GM12878 (cell line): Measurements from ENCODE around the gene TRIM8. TPM values are rescaled to one million over a fixed set of nuclear protein-coding genes. Genes with fewer than 3 reads are reported as not detected.

Experiments used
- ATAC-seq: fragments of 200-7000 bp; cut with Tn5 transposase; 3 replicates; pipeline ENCODE4 v1.9.1; 2020; ENCODE audit warnings: mild to moderate bottlenecking, moderate library complexity
- BruUV-seq: library from RNA; stranded (reverse); fragments of 400-500 nt; replicated peaks from 2 replicates; lab custom pipeline; 2021; lab: Mats Ljungman, UMichigan
- CTCF ChIA-PET: fragments of 300-600 bp; sonication (Branson Sonifier 250); formaldehyde crosslinking; extraction: SDS; loops from one replicate; lab custom pipeline; 2021; ENCODE audit warnings: inconsistent platforms; lab: Yijun Ruan, JAX
- POLR2A ChIA-PET: fragments of 350-600 bp; formaldehyde crosslinking; extraction: SDS; loops from one replicate; lab custom pipeline; 2021; ENCODE audit warnings: inconsistent platforms; lab: Charles Lee
- RAD21 ChIA-PET: fragments of 300-600 bp; sonication (Branson Sonifier 250); formaldehyde crosslinking; loops from one replicate; lab custom pipeline; 2023; ENCODE audit warnings: antibody characterized with exemption; ENCODE audit not compliant: unreplicated experiment; lab: Charles Lee
- SMC1A ChIA-PET: fragments of 300-600 bp; sonication (Branson Sonifier 250); formaldehyde crosslinking; loops from one replicate; lab custom pipeline; 2023; ENCODE audit not compliant: unreplicated experiment, uncharacterized antibody; lab: Charles Lee
- DNase-seq: peaks from one replicate; pipeline ENCODE4 v3.0.0-alpha.2; 2011; ENCODE audit warnings: low read depth, low spot score
- FAIRE-seq: peaks from 3 replicates; lab custom pipeline; 2011; peaks lifted over from hg19 to GRCh38; lab: Jason Lieb, UNC
- H2AFZ ChIP-seq: 2 replicates; pipeline ENCODE4 v1.6.0; 2011; ENCODE audit warnings: low read depth, low read length, control low read depth; ENCODE audit not compliant: control insufficient read depth
- H3K27ac ChIP-seq: 2 replicates; pipeline ENCODE4 v1.5.1; 2011; ENCODE audit warnings: control low read depth; ENCODE audit not compliant: control insufficient read depth, insufficient read depth
- H3K27me3 ChIP-seq, 2 experiments: replicated peaks in 1 of 2; 2 replicates each; pipeline versions ENCODE4 v1.6.0 to v1.6.1; 2011; ENCODE audit warnings: low read length in 1 of 2; ENCODE audit not compliant: control insufficient read depth in 2 of 2, insufficient read depth in 2 of 2
- H3K36me3 ChIP-seq, 2 experiments: 2 replicates each; pipeline ENCODE4 v1.5.1; 2011; ENCODE audit warnings: low read length in 1 of 2; ENCODE audit not compliant: control insufficient read depth in 2 of 2, insufficient read depth in 2 of 2
- H3K4me1 ChIP-seq: 2 replicates; pipeline ENCODE4 v1.6.1; 2011; ENCODE audit warnings: mild to moderate bottlenecking, low read length, moderate library complexity, mixed read lengths; ENCODE audit not compliant: control insufficient read depth, insufficient read depth
- H3K4me2 ChIP-seq: 2 replicates; pipeline ENCODE4 v1.6.0; 2011; ENCODE audit warnings: control low read depth; ENCODE audit not compliant: control insufficient read depth, insufficient read depth
- H3K4me3 ChIP-seq: fragments of 200-600 bp; sonication (generic); 2 replicates; pipeline ENCODE4 v1.5.1; 2016
- H3K79me2 ChIP-seq: 2 replicates; pipeline ENCODE4 v1.6.0; 2011; ENCODE audit warnings: low read length; ENCODE audit not compliant: control insufficient read depth, insufficient read depth
- H3K9ac ChIP-seq: 2 replicates; pipeline ENCODE4 v1.8.0; 2011; ENCODE audit warnings: low read length, control low read depth, mixed read lengths; ENCODE audit not compliant: control insufficient read depth, insufficient read depth
- H3K9me3 ChIP-seq: replicated peaks from 3 replicates; pipeline ENCODE4 v1.5.1; 2011; ENCODE audit warnings: mild to moderate bottlenecking, low read length; ENCODE audit not compliant: control insufficient read depth, insufficient read depth
- H4K20me1 ChIP-seq: 2 replicates; pipeline ENCODE4 v1.6.0; 2011; ENCODE audit not compliant: control insufficient read depth, insufficient read depth
- BHLHE40 ChIP-seq, 2 experiments: fragments of 450-650 bp in 1 of 2; IDR thresholded peaks; 2 replicates each; pipeline ENCODE4 v1.6.1; 2011 to 2017; ENCODE audit warnings: low read depth in 2 of 2, borderline replicate concordance in 1 of 2, improper control_type of control experiment in 1 of 2, low read length in 1 of 2, mild to moderate bottlenecking in 1 of 2
- GABPA ChIP-seq: IDR thresholded peaks from 2 replicates; pipeline ENCODE4 v1.6.1; 2014; ENCODE audit warnings: antibody characterized with exemption, low read depth, mild to moderate bottlenecking, inconsistent platforms
- MEF2B ChIP-seq: fragments of 450-650 bp; IDR thresholded peaks from 2 replicates; pipeline ENCODE4 v1.6.1; 2018; ENCODE audit warnings: mild to moderate bottlenecking, moderate library complexity; ENCODE audit not compliant: partially characterized antibody, poor library complexity, severe bottlenecking
- POU2F2 ChIP-seq: IDR thresholded peaks from 3 replicates; pipeline ENCODE4 v1.6.1; 2011; ENCODE audit warnings: low read depth, mild to moderate bottlenecking, low read length, borderline replicate concordance
- SP1 ChIP-seq: IDR thresholded peaks from one replicate; pipeline ENCODE4 v1.6.1; 2011; ENCODE audit warnings: low read depth, low read length
- ZNF207 ChIP-seq: fragments of 450-650 bp; IDR thresholded peaks from 2 replicates; pipeline ENCODE4 v1.6.1; 2014; ENCODE audit warnings: antibody characterized with exemption, mild to moderate bottlenecking, borderline replicate concordance
- WGBS: methylation state at CpG from one replicate; pipeline ENCODE4 v1.1.6; 2016; ENCODE audit warnings: low lambda C conversion rate; ENCODE audit not compliant: insufficient replicate concordance, insufficient coverage; ENCODE audit errors: missing lambda C conversion rate; 5-methylcytosine and 5-hydroxymethylcytosine counted together
- in situ Hi-C: fragments of 300-500 bp; cut with MboI; formaldehyde crosslinking; loops from 9 replicates; pipeline ENCODE4 v1.14.3; 2018; ENCODE audit warnings: mixed read lengths
- intact Hi-C: fragments of 100-400 bp; cut with micrococcal nuclease; formaldehyde crosslinking; loops from one replicate; pipeline ENCODE4 v1.14.2; 2022; ENCODE audit not compliant: unreplicated experiment
- polyA plus RNA-seq, 11 experiments: library from polyadenylated mRNA; depleted of rRNA in 4 of 11; unstranded in 6 of 11; stranded (reverse) in 5 of 11; fragments of >200 nt; fragmentation: Nextera tagmentation in 4 of 11; fragmentation: Illumina TruSeq in 1 of 11; extraction: Ambion mirVana in 4 of 11; extraction: Trizol in 1 of 11; gene quantifications; 1 replicate in 1 of 11; 2 replicates in 10 of 11; pipeline versions ENCODE4 v1.2.1 to v1.2.3, GENCODE V29; 2011 to 2016; ENCODE audit warnings: inconsistent platforms in 2 of 11, missing spikeins in 2 of 11, low read depth in 1 of 11
- total RNA-seq, 4 experiments: library from RNA; depleted of rRNA in 3 of 4; stranded (reverse); fragments of >200 nt in 3 of 4; fragmentation: Illumina TruSeq in 1 of 4; extraction: Trizol in 1 of 4; gene quantifications; 2 replicates each; pipeline versions ENCODE4 v1.2.1 to v1.2.3, GENCODE V29; 2013 to 2021
- TF ChIP-seq, protein P1 (sequence below): fragments of 450-650 bp; conservative IDR thresholded peaks from 2 replicates; pipeline ENCODE4 v1.6.1; 2017; ENCODE audit warnings: mild to moderate bottlenecking, moderate library complexity
- TF ChIP-seq, protein P2 (sequence below): fragments of 450-650 bp; IDR thresholded peaks from 2 replicates; pipeline ENCODE4 v1.6.1; 2017; ENCODE audit warnings: borderline replicate concordance
- TF ChIP-seq, protein P3 (sequence below): fragments of 150-350 bp; IDR thresholded peaks from 2 replicates; pipeline ENCODE4 v1.6.1; 2014; ENCODE audit warnings: mild to moderate bottlenecking, low read depth, low read length

Gene TRIM8
- total and polyA plus RNA-seq, 10 of the 15 experiments (the other 5 are each of a cell fraction or from before 2014, with no cell fraction given), result 7.9 to 53.2 (median 24.6) TPM

DNA sequence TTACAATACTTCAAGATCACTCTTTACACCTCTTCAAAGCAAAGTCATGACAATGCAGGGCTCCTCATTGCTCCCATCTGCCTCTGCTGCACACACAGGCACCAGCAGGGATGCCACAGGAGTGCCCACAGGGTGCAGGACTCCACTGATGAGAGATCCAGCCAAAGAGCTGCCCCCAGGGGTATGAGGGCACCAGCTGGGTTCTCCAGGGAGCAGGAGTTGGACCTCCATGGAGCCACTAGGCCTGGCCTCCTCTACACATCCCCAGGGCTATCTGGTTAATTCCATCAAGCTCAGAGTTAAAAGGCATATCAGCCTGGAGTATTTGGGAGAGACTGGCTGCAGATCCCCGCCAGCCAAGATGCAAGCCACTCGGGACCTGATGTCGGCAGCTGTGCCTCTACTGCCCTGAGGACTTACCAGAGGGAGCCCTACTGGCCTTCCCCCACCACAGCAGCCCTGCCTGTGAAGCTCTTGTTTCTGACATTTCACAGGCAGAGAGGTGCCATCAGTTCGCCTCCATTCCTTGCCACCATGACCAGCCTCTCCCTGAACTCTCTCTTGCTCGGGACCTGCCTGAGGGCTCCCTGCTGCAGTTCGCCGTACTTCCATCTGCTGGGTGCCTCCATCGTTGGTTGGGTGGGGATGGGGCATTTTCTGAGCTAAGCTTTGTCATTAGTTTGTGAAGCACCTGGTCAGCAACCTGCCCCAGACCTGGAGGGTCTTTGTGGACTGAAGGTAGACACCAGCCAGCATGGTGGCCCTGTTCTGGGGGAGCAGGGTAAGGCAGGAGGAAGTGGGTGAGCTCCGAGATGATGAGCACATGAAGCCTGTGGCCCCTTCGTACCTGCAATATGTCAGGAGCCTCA, 12.5 kb upstream of the TRIM8 start:
- H4K20me1 ChIP-seq, result no peaks in the 10 kb centered on the region
- RAD21 ChIA-PET, result interaction anchor here (0.7 to 1.1 kb wide), 5 partner anchors 13 to 48 kb away, joined by 3 read pairs; no protein-coding TSS in a partner anchor
- CTCF ChIA-PET, result interaction anchor here (0.8 to 1.2 kb wide), 6 partner anchors 15 to 128 kb away, joined by 3 to 5 read pairs (median 3); partner anchors contain the start of gene SUFU
- intact Hi-C loops, result no loop called here
- no peak overlapping the region for H3K9ac ChIP-seq
- POLR2A ChIA-PET, result interaction anchor here (0.5 to 1.2 kb wide), 3 partner anchors 10 to 15 kb away, joined by 3 to 5 read pairs (median 4); no protein-coding TSS in a partner anchor
- FAIRE-seq (no peak), DNase-seq (no peak), ATAC-seq (no peak)
- BruUV-seq, result no TSS peak
- in situ Hi-C loops, result no loop called here
- SMC1A ChIA-PET, result interaction anchor here (0.9 to 1.1 kb wide), 3 partner anchors 9 to 42 kb away, joined by 3 to 4 read pairs (median 3); no protein-coding TSS in a partner anchor
- WGBS, result 87% methylated on average over 10 of the region's 10 CpGs
- no peak overlapping the region for H3K27ac ChIP-seq
- no peak overlapping the region for H3K4me3 ChIP-seq
- no peaks in the 10 kb centered on the region; a peak in 1 of 4 replicates for H3K36me3 ChIP-seq
- no peaks in the 10 kb centered on the region for H3K27me3 ChIP-seq
- H2AFZ ChIP-seq, result no peak overlapping the region
- no peak overlapping the region for H3K4me2 ChIP-seq
- no peak for TF ChIP-seq MEF2B
- no peak for TF ChIP-seq ZNF207
- TF ChIP-seq GABPA, result no peak
- TF ChIP-seq, protein P1, sequence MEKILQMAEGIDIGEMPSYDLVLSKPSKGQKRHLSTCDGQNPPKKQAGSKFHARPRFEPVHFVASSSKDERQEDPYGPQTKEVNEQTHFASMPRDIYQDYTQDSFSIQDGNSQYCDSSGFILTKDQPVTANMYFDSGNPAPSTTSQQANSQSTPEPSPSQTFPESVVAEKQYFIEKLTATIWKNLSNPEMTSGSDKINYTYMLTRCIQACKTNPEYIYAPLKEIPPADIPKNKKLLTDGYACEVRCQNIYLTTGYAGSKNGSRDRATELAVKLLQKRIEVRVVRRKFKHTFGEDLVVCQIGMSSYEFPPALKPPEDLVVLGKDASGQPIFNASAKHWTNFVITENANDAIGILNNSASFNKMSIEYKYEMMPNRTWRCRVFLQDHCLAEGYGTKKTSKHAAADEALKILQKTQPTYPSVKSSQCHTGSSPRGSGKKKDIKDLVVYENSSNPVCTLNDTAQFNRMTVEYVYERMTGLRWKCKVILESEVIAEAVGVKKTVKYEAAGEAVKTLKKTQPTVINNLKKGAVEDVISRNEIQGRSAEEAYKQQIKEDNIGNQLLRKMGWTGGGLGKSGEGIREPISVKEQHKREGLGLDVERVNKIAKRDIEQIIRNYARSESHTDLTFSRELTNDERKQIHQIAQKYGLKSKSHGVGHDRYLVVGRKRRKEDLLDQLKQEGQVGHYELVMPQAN, result no peak
- TF ChIP-seq POU2F2, result no peak
- TF ChIP-seq, protein P2, sequence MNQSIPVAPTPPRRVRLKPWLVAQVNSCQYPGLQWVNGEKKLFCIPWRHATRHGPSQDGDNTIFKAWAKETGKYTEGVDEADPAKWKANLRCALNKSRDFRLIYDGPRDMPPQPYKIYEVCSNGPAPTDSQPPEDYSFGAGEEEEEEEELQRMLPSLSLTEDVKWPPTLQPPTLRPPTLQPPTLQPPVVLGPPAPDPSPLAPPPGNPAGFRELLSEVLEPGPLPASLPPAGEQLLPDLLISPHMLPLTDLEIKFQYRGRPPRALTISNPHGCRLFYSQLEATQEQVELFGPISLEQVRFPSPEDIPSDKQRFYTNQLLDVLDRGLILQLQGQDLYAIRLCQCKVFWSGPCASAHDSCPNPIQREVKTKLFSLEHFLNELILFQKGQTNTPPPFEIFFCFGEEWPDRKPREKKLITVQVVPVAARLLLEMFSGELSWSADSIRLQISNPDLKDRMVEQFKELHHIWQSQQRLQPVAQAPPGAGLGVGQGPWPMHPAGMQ, result no peak
- TF ChIP-seq, protein P3, sequence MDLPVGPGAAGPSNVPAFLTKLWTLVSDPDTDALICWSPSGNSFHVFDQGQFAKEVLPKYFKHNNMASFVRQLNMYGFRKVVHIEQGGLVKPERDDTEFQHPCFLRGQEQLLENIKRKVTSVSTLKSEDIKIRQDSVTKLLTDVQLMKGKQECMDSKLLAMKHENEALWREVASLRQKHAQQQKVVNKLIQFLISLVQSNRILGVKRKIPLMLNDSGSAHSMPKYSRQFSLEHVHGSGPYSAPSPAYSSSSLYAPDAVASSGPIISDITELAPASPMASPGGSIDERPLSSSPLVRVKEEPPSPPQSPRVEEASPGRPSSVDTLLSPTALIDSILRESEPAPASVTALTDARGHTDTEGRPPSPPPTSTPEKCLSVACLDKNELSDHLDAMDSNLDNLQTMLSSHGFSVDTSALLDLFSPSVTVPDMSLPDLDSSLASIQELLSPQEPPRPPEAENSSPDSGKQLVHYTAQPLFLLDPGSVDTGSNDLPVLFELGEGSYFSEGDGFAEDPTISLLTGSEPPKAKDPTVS, result no peak
- TF ChIP-seq SP1, result no peak
- no peak for TF ChIP-seq BHLHE40 (IDR thresholded peaks at IDR 0.05; ENCODE audit: borderline replicate concordance in 1 of 2, low read depth in 2 of 2, low read length in 1 of 2)
- no peaks in the 10 kb centered on the region for H3K9me3 ChIP-seq
- H3K79me2 ChIP-seq, result no peaks in the 10 kb centered on the region
- no peaks in the 10 kb centered on the region for H3K4me1 ChIP-seq
